Breast epithelium (tissue), 4 donors: ENCODE data around the gene NCK2. TPM values are rescaled to one million over a fixed set of nuclear protein-coding genes. Genes with fewer than 3 reads are reported as not detected.

Source experiments
- DNase-seq, 2 donors: peaks; one replicate each; pipeline ENCODE4 v3.0.0-alpha.2; 2019; ENCODE audit warnings: low spot score in 2 of 2
- H3K27ac ChIP-seq, 2 donors: fragments of 200-600 bp; sonication (generic) in 1 of 2; one replicate each; pipeline ENCODE4 v1.5.1; 2016 to 2019; ENCODE audit warnings: mild to moderate bottlenecking in 1 of 2
- H3K27me3 ChIP-seq, 2 donors: fragments of 200-600 bp; sonication (generic) in 1 of 2; one replicate each; pipeline versions ENCODE4 v1.5.1 to v1.6.0; 2017 to 2019; ENCODE audit warnings: control low read depth in 1 of 2, mild to moderate bottlenecking in 1 of 2
- H3K36me3 ChIP-seq: fragments of 200-600 bp; one replicate; pipeline ENCODE4 v1.5.1; 2019
- H3K4me1 ChIP-seq, 2 donors: fragments of 200-600 bp; sonication (generic); one replicate each; pipeline ENCODE4 v1.5.1; 2016 to 2019; ENCODE audit warnings: control low read depth in 1 of 2
- H3K4me3 ChIP-seq, 3 donors: fragments of 200-600 bp; sonication (generic); 1 replicate in 2 of 3; 2 replicates in 1 of 3; pipeline ENCODE4 v1.5.1; 2016 to 2019; ENCODE audit warnings: mild to moderate bottlenecking in 3 of 3, moderate library complexity in 2 of 3
- H3K9me3 ChIP-seq, 2 donors: fragments of 200-600 bp; sonication (generic) in 1 of 2; one replicate each; pipeline ENCODE4 v1.5.1; 2016 to 2019; ENCODE audit warnings: control low read depth in 1 of 2
- POLR2A ChIP-seq: fragments of 450-650 bp; IDR thresholded peaks from one replicate; pipeline ENCODE4 v1.6.1; 2016; ENCODE audit warnings: antibody characterized with exemption, mild to moderate bottlenecking, moderate library complexity
- POLR2AphosphoS5 ChIP-seq, 3 donors: sonication (generic); formaldehyde crosslinking; IDR thresholded peaks; one replicate each; pipeline ENCODE4 v1.6.1; 2017; ENCODE audit warnings: antibody characterized with exemption in 3 of 3
- intact Hi-C: fragments of 100-400 bp; cut with DNase I; formaldehyde crosslinking; loops from one replicate; pipeline ENCODE4 v1.15.1; 2023; ENCODE audit warnings: low total_unique reads
- total RNA-seq, 3 donors: library from RNA; depleted of rRNA; stranded (reverse); fragments of >200 nt; gene quantifications; one replicate each; pipeline ENCODE4 v1.1.0, GENCODE V29; 2016
- TF ChIP-seq, protein P1 (sequence below), 3 donors: fragments of 450-650 bp; IDR thresholded peaks; one replicate each; pipeline ENCODE4 v1.5.1; 2016 to 2017; ENCODE audit warnings: antibody characterized with exemption in 3 of 3, mild to moderate bottlenecking in 3 of 3, moderate library complexity in 3 of 3

NCK2 gene
- 10 to 100 TPM; 42.0 to 54.3 (median 46.9) TPM for total RNA-seq

DNA sequence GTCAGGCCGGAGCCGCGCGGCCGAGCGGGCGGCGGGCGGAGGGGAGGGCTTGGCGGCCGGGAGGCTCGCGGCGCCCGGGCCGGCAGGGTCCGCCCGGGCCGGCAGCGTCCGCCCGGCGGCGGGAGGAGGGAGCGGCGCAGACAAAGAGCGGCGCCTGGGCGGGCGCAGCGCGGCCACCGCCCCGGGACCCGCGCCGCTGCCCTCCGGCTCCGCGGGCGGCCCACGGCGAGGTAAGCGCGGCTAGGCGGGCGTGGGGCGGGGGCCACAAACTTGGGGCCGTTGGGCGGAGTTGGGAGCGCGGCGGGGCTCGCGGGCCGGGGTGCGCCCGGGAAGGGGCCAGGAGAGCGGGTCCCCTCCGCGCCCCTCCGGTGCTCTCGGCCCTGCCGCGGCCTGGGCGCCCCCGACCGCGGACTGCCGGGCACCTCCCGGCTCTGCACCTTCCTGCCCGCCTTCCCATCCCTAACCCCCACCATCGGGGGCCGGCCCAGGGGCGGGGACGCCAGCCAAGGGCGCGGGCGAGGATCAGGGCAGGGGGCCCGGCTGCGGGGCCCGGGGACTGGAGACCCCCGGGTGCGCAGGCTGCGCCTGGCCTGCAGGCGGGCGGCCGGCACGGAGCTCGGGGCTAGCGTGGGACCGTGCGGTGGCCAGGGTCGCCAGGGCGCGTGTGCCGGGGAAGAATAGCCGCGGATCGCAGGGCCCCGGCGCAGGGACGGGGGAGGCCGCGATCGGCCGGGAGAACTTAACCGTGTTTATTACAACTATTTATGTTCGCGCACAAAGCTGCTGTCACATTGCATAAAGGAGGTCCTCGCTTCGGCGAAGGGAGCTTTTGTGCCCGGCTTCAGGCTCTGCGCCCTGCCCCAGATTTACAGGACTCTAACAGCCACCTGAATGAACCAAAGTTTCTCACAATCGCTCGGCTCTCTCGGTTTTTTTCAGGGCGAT lies at the start of gene NCK2:
NCK2 (plus strand) TSS at position 4 of the 945 bp plus-strand sequence. CDS start 110,152 bp downstream, outside the sequence.
- Histone ChIP-seq H3K4me3 (peak within 1 kb of the TSS; percentile 94 to 98 (median 95)), H3K36me3 (no peaks in the 10 kb centered on the region), H3K27me3 (no peaks in the 10 kb centered on the region), H3K4me1 (no peaks in the 10 kb centered on the region), H3K9me3 (no peaks in the 10 kb centered on the region), H3K27ac (peak within 1 kb of the TSS; percentile 97 to 98)
- DNase-seq, result no peak
- TF ChIP-seq, protein P1, sequence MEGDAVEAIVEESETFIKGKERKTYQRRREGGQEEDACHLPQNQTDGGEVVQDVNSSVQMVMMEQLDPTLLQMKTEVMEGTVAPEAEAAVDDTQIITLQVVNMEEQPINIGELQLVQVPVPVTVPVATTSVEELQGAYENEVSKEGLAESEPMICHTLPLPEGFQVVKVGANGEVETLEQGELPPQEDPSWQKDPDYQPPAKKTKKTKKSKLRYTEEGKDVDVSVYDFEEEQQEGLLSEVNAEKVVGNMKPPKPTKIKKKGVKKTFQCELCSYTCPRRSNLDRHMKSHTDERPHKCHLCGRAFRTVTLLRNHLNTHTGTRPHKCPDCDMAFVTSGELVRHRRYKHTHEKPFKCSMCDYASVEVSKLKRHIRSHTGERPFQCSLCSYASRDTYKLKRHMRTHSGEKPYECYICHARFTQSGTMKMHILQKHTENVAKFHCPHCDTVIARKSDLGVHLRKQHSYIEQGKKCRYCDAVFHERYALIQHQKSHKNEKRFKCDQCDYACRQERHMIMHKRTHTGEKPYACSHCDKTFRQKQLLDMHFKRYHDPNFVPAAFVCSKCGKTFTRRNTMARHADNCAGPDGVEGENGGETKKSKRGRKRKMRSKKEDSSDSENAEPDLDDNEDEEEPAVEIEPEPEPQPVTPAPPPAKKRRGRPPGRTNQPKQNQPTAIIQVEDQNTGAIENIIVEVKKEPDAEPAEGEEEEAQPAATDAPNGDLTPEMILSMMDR (IDR thresholded peaks at IDR 0.05), result peak in 1 of 3 donors; percentile 8
- no peak for TF ChIP-seq POLR2A
- intact Hi-C loops, result no loop called here

DNA sequence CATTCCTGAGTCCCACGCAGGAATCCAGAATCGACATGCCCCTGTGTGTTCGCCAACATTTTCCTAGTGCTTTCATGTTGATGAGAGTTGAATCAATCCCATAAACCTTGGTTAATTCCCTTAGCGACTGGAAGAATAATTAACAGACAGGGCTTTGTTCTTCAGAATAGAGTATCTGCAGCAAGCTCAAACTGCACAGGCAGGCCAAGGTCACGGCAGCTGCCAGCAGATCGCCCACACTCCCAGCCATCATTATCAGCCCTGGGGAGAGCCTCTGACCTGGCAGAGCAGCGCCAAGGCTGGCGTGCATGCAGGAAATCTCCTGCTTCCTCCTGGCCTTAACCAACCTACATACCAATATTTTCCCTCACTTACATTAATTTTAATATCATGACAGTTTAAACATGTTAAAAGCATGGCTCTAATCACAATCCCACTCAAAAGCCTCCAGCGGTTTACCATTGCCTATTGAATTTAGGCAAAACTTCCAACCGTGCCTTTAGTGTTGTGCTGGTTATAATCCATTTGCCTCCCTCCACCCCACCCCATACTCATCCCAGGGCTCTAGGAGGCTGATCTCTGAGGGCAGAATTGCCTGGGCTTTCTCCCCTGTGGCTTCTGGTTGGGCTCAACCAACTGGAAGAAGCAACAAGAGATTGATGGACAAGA lies 46.8 kb upstream of the NCK2 start:
- Histone ChIP-seq H3K4me1 (no peaks in the 10 kb centered on the region), H3K27me3 (no peaks in the 10 kb centered on the region), H3K27ac (peak overlapping the region in 1 of 2 donors; percentile 35), H3K36me3 (no peaks in the 10 kb centered on the region), H3K9me3 (no peaks in the 10 kb centered on the region), H3K4me3 (no peak overlapping the region)
- no peak for TF ChIP-seq POLR2A
- TF ChIP-seq POLR2AphosphoS5 (IDR thresholded peaks at IDR 0.05), result no peak
- TF ChIP-seq, protein P1 (IDR thresholded peaks at IDR 0.05), result no peak
- DNase-seq, result peak in 1 of 2 donors; percentile 32
- intact Hi-C loops, result no loop called here

DNA sequence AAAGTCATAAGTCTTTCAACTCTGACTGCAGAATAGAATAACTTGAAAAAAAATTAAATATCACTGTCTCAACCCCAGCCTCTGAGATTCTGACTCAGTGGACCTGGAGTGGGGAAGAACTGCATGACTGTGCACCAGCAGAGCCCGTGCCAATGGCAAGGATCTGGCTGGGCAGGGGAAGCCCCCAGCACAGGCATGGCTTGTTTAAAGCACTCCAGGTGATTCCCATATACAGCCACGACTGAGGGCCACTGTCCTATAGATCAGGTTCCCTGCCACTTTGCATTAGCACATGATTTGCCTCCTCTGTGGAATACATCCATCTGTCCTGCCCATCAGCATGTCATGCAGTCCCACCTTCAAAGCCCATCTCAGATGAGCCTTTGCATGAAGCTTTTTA lies 45.9 kb upstream of the NCK2 start:
- no peaks in the 10 kb centered on the region for H3K9me3 ChIP-seq
- H3K27ac ChIP-seq, result no peak overlapping the region
- TF ChIP-seq, protein P1 (IDR thresholded peaks at IDR 0.05), result no peak
- TF ChIP-seq POLR2A (no peak), POLR2AphosphoS5 (IDR thresholded peaks at IDR 0.05) (no peak)
- DNase-seq, result no peak
- H3K27me3 ChIP-seq, result no peaks in the 10 kb centered on the region
- H3K36me3 ChIP-seq, result no peaks in the 10 kb centered on the region
- H3K4me3 ChIP-seq, result no peak overlapping the region
- H3K4me1 ChIP-seq, result no peaks in the 10 kb centered on the region
- intact Hi-C loops, result no loop called here

GRCh38 chr2:105701042-105701441 lies 43.7 kb upstream of the NCK2 start:
- Histone ChIP-seq H3K27me3 (no peaks in the 10 kb centered on the region), H3K9me3 (no peaks in the 10 kb centered on the region), H3K27ac (no peak overlapping the region), H3K4me3 (no peak overlapping the region), H3K4me1 (no peaks in the 10 kb centered on the region), H3K36me3 (no peaks in the 10 kb centered on the region)
- TF ChIP-seq POLR2A, result no peak
- no peak for TF ChIP-seq POLR2AphosphoS5 (IDR thresholded peaks at IDR 0.05)
- TF ChIP-seq, protein P1 (IDR thresholded peaks at IDR 0.05), result no peak
- intact Hi-C loops, result no loop called here
- no peak for DNase-seq

- TF ChIP-seq POLR2A (no peak), POLR2AphosphoS5 (IDR thresholded peaks at IDR 0.05) (no peak)
- TF ChIP-seq, protein P1 (IDR thresholded peaks at IDR 0.05), result no peak
- no peaks in the 10 kb centered on the region for H3K27me3 ChIP-seq
Measured at GRCh38 chr2:105708697-105709096, 36.0 kb upstream of the NCK2 start.

More at GRCh38 chr2:105708697-105709096, 36.0 kb upstream of the NCK2 start:
- no peak for DNase-seq
- Histone ChIP-seq H3K36me3 (no peaks in the 10 kb centered on the region), H3K9me3 (no peaks in the 10 kb centered on the region), H3K27ac (no peak overlapping the region), H3K4me3 (no peak overlapping the region), H3K4me1 (no peaks in the 10 kb centered on the region)
- intact Hi-C loops, result no loop called here
